HPDE6-E6E7 (cell line): Measurements from ENCODE around the gene SHE.
"Not testable (repeated sequence)": the region's sequence is repeated elsewhere in the genome, so short reads cannot be mapped to it uniquely, and the experiment has no call there.

Experiments
- DNase-seq: peaks from one replicate; pipeline ENCODE4 v3.0.0; 2011; ENCODE audit warnings: missing footprints; ENCODE audit errors: extremely low spot score

The SHE gene

GRCh38 chr1:154514066-154514553 is 11.9 kb upstream of the SHE start:
- no peak for DNase-seq

GRCh38 chr1:154512760-154513159 is 10.5 kb upstream of the SHE start:
- no peak for DNase-seq

DNA sequence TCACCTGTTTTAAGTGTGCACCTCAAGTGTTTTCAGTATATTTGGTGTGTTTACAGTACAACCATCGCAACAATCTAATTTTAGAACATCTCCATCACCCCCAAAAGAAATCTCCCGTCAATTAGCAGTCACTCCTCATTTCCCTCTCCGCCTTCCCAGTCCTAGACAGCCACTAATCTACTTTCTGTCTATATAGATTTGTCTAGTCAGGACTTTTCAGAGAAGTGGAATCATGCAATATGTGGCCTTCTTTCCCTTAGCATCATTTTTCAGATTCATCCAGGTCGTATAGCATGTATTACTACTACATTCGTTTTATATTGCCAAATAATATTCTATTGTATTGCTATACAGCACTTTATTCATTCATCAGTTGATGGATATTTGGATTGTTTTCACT is 1.7 kb upstream of the SHE start:
- no peak for DNase-seq

GRCh38 chr1:154502744-154503115 is 518 bp upstream of the SHE start:
- DNase-seq = no peak

DNA sequence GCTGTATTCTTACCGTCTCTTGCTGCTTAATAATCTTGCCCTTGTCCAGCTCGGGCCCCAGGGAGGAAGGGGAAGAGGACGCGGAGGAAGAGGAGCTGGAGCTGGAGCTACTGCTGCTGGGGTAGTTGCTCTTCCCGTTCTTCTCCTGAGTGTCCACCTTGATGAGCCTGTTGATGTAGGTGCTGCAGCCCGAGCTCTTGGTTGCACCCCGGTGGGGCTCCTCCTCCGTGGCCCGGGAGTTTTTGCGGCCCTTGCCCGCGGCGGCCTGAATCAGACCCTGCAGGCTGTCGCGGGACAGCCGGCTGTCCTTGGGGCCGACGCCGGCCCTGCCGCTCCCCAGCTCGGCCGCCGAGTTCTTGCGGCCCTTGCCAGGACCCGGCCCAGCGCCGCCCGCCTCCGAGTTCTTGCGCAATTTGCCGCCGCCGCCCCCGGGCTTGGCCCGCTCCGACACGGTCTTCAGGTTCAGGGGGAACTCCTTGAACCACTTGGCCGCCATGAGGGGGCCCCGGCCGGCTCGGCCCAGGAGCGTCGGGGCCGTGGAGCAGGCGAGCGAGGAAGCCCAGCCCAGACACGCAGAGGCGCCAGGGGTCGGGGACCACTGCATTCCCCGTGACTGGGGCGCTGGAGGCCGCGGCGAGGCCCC is 668 bp downstream of the SHE start:
- DNase-seq = no peak

- no peak for DNase-seq
These were observed 1.7 kb downstream of the SHE start for GRCh38 chr1:154500533-154500932.

DNA sequence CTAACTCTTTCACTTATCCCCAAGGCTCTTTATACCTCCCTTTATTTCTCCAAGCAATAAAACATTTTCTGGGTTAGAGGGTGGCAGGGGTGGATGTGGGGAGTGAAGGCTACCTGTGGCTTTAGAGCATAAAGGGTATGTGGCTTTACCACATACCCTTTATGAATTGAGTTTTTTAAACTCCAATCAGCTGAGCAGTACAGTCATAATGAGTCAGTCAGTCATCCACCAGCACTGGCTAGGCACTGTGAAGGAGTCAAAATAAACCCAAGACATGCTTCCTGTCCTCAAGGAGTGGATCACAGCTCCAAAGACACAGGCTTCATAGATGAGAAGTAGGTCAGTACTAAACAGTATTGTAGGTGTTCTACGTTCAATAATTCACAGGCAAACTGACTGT is 2.8 kb downstream of the SHE start:
- DNase-seq = no peak

DNA sequence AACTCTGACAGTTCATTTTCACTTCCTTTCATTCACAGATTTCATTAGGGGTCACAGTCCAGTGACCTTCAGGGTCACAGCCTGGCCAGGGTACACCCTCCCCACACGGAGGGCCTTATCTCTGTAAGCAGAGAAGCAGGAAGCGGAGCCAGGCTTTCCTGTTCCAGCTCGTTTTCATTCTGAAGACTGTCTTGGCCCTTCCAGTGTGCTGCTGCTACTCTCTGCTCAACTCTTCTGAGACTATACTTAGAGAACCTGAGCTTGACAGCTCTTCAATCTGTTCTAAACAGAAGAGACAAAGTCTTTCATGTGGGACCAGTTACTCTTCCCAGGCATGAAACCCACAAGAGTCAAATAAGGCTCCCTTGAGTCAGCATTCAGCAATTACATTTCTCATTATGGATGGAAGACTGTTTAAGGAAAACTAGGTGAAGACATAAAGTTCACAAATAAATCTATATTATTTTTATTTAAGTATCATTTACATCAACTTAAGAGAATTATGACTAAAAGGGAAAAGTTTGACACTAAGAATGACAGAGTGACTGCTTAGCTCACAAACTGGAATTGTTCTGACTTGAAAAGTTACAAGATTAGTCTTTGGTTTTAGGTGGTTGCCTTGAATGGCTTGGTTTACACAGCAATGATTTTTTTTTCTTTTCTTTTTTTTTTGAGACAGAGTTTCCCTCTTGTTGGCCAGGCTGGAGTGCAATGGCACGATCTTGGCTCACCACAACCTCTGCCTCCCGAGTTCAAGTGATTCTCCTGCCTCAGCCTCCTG is 5.0 kb downstream of the SHE start:
- no peak for DNase-seq

DNA sequence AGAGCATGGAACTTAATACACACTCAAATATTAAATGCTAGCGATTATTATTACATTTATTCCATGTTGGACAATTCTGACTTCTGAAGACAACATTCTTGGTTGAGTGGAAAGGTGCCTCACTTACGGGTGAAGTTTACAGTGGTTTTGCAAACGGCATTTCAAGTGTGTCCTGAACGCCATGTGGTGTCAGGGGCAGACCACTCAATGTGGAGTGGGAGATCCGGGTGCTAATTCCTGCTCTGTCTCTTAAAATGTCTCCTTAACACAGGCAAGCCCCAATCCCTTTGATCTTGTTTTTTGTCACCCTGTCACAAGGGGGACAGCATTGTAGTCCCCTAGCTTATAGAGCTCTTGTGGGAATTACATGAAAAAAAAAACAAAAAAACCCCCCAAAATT is 5.8 kb downstream of the SHE start:
- no peak for DNase-seq

GRCh38 chr1:154495496-154496273 is 6.5 kb downstream of the SHE start:
- no peak for DNase-seq

- no peak for DNase-seq
These were observed 8.9 kb downstream of the SHE start for GRCh38 chr1:154493276-154493675.

DNA sequence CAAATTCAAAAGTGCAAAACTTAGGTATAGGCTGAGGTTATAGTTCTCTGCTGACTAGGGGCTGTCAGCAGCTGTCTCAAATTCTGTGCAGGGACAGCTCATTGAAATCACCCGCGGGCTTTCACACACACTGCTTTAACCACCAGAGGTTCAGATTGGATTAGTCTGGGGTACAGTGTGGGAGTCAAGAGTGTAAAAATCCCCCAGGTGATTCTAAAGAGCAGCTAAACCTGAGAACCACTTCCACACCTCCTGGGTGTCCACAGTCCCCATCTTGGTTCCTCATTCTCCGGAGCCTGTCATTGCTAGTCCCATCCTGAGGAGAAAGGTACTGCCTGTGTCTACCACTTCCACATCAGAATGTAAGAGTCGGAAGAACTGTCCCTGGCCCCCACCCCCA is 10.1 kb downstream of the SHE start:
- DNase-seq = no peak

DNA sequence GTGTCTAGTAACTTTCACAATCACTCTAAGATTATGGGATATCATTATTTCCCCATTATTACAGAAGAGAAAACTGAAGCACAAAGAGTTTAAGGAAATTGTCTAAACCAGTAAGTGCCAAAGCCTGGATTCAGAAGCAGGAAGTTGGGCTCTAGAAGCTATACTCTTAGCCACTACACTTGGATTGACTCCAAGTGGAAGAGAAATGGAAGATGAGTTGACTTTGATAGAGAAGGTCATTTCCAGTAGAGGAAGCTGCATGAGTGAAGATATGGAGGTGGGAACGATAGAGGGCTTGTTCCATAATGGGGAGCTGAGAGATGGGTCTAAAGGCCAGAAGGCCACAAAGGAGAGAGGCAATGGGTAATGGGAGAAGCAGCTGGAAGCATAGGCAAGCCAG is 11.9 kb downstream of the SHE start:
- DNase-seq = no peak

DNA sequence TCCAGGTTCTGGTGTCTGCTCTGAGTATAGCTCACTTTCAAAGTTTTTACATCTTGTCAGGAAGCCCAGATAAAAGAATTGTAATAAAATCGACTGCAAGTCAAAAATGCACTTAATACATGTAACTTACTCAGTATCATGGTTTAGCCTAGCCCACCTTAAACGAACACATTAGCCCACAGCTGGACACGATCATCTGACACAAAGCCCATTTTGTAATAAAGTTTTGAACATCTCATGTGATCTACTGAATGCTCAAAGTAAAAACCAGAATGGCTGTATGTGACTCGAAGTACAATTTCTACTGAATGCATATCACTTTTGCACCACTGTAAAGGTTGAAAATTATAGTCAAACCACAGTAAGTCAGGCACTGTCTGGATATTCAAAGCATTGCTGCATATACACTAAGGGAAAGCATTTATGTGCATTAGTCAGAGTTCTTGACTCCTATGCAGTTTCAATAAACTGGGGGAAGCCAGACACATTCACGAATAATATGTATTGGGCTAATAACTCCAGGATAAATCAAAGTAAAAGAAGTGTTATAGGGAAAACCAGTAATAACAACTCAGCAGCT is 12.4 kb downstream of the SHE start:
- no peak for DNase-seq

GRCh38 chr1:154488922-154489321 is 13.3 kb downstream of the SHE start:
- no peak for DNase-seq

DNA sequence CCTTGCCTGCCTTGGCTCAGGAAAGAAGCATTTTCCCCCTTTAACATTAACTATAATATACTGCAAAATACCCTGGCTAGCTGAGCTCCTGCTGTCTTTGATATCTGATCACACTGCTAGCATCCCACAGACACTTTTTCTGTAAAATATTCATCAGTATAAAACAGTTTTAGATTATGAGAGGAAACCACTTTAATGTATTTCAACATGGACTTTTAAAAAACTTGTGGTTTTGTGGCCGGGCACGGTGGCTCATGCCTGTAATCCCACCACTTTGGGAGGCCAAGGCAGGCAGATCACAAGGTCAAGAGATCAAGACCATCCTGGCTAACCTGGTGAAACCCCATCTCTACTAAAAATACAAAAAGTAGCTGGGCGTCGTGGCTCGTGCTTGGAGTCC is 15.5 kb downstream of the SHE start:
- DNase-seq = not testable (repeated sequence)

- DNase-seq = no peak
These were observed 16.2 kb downstream of the SHE start for GRCh38 chr1:154485910-154486496.

DNA sequence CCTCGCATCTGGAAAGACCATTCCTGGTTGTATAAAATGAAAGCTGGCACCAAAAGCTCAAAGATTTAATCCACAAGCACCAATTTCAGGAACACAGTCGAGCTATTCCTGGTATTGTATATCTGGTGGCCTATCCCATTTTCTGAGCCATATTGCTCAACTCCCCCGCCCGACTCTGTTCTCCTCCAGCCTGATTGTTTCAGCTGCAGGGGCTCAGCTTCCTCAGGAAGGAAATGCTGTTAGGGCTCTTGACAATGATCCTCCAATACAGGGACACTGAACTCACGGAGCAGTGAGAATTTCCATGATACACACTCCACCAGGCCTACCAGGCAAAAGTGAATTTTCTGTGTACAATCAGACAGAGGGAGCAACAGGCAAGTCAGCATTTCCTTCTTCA is 17.1 kb downstream of the SHE start:
- no peak for DNase-seq

GRCh38 chr1:154483941-154484803 is 18.0 kb downstream of the SHE start:
- DNase-seq = no peak

GRCh38 chr1:154481053-154481452 is 21.2 kb downstream of the SHE start:
- no peak for DNase-seq
